ENCODE results near the gene TMEM51.

The TMEM51 gene

GRCh38 chr1:15262003-15262377, 108.4 kb downstream of the TMEM51 start:
- Histone ChIP-seq H3K4me1 (ENCODE audit: control insufficient read depth, insufficient read depth, low read length) (peaks cover 8% of the 10 kb centered on the region), H3K9ac (ENCODE audit: low read length) (no peak overlapping the region), H3K36me3 (ENCODE audit: control insufficient read depth, insufficient read depth, low read length) (no peaks in the 10 kb centered on the region), H3K27ac (ENCODE audit: low read depth, low read length) (no peak overlapping the region), H3K27me3 (ENCODE audit: control insufficient read depth, insufficient read depth, low read length) (no peaks in the 10 kb centered on the region), H3K4me3 (ENCODE audit: low read length) (no peak overlapping the region)

GRCh38 chr1:15262706-15263105, 109.2 kb downstream of the TMEM51 start:
- Histone ChIP-seq H3K27me3 (ENCODE audit: control insufficient read depth, insufficient read depth, low read length) (no peaks in the 10 kb centered on the region), H3K27ac (ENCODE audit: low read depth, low read length) (no peak overlapping the region), H3K4me3 (ENCODE audit: low read length) (no peak overlapping the region), H3K4me1 (ENCODE audit: control insufficient read depth, insufficient read depth, low read length) (peaks cover 8% of the 10 kb centered on the region), H3K36me3 (ENCODE audit: control insufficient read depth, insufficient read depth, low read length) (no peaks in the 10 kb centered on the region), H3K9ac (ENCODE audit: low read length) (no peak overlapping the region)

GRCh38 chr1:15264769-15265168, 111.2 kb downstream of the TMEM51 start:
- no peak overlapping the region for H3K4me3 ChIP-seq (ENCODE audit: low read length)
- H3K27ac ChIP-seq (ENCODE audit: low read depth, low read length) = no peak overlapping the region
- H3K4me1 ChIP-seq (ENCODE audit: control insufficient read depth, insufficient read depth, low read length) = peaks cover 8% of the 10 kb centered on the region
- no peaks in the 10 kb centered on the region for H3K36me3 ChIP-seq (ENCODE audit: control insufficient read depth, insufficient read depth, low read length)
- H3K27me3 ChIP-seq (ENCODE audit: control insufficient read depth, insufficient read depth, low read length) = no peaks in the 10 kb centered on the region
- no peak overlapping the region for H3K9ac ChIP-seq (ENCODE audit: low read length)
